ENCODE data around the gene PAF1.

The PAF1 gene

DNA sequence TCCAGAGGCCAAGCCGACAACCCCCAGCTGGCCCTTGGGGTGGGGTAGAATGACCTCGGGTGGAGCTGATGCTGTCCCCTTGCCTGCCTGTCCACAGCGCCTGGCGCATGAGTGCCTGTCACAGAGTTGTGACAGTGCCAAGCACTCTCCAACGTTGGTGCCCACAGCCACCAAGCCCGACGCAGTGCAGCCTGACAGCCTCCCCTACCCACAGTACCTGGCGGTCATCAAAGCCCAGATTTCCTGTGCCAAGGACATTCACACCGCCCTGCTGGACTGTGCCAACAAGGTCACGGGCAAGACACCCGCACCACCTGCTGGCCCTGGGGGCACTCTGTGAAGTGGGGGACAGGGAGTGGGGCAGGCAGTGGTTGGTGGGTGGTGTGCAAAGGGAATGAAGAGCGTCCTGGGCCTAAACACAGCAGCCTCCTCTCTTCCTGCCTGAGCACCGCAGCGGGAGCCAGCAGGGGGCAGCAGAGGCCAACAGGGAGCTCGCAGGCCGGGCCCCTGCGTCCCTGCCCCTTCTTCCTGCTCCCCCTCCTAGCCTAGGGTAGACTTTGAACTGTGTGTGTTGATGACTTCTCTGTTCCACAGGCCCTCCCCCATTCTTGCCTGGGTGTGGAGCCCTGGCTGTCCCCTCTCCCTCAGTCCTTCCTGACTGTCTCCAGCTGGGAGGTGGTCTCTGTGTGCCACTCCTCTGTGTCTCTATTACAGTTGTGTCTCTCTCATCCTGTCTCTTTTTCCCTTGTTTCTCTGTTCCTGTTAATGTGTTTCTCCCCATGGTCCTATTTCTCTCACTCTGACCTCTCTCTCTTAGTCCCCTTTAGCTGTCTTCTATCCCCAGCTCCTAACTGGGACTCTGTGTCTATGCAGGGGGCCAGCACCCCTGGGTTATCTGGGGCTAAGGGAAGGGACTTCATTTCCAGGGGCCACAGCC lies 6.7 kb upstream of the PAF1 start:
- peaks cover 12% of the 10 kb centered on the region for H3K4me1 ChIP-seq (ENCODE audit: insufficient read depth, low read length)
- H3K9me3 ChIP-seq (ENCODE audit: low read length), result no peaks in the 10 kb centered on the region
- H3K27me3 ChIP-seq (ENCODE audit: insufficient read depth, low read length), result no peaks in the 10 kb centered on the region
- H3K4me3 ChIP-seq (ENCODE audit: low read length), result no peak overlapping the region
- no peak overlapping the region for H2AFZ ChIP-seq (ENCODE audit: low read depth, low read length)
- peaks cover 14% of the 10 kb centered on the region for H3K36me3 ChIP-seq (ENCODE audit: insufficient read depth, low read length)

DNA sequence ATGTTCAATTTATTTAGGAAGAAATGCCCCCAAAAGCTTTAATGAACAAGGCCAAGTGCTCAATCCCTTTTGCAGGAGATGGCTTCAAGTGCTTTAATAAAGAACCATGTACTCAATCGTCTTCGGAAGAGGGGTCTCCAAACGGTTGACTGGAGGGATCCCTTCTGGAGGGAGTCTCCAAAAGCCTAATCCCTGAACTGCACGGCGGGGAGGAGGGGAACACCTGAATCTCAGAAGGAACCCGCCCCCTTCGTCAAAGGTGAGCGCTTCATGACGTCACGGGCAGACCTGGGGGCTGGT lies 505 bp downstream of the PAF1 start:
- Histone ChIP-seq H3K36me3 (ENCODE audit: insufficient read depth, low read length) (peaks cover 53% of the 10 kb centered on the region), H2AFZ (ENCODE audit: low read depth, low read length) (peak overlapping the region; percentile 16), H3K4me3 (ENCODE audit: low read length) (peak overlapping the region; percentile 77), H3K9me3 (ENCODE audit: low read length) (no peaks in the 10 kb centered on the region), H3K27me3 (ENCODE audit: insufficient read depth, low read length) (no peaks in the 10 kb centered on the region), H3K4me1 (ENCODE audit: insufficient read depth, low read length) (peaks cover 15% of the 10 kb centered on the region)

DNA sequence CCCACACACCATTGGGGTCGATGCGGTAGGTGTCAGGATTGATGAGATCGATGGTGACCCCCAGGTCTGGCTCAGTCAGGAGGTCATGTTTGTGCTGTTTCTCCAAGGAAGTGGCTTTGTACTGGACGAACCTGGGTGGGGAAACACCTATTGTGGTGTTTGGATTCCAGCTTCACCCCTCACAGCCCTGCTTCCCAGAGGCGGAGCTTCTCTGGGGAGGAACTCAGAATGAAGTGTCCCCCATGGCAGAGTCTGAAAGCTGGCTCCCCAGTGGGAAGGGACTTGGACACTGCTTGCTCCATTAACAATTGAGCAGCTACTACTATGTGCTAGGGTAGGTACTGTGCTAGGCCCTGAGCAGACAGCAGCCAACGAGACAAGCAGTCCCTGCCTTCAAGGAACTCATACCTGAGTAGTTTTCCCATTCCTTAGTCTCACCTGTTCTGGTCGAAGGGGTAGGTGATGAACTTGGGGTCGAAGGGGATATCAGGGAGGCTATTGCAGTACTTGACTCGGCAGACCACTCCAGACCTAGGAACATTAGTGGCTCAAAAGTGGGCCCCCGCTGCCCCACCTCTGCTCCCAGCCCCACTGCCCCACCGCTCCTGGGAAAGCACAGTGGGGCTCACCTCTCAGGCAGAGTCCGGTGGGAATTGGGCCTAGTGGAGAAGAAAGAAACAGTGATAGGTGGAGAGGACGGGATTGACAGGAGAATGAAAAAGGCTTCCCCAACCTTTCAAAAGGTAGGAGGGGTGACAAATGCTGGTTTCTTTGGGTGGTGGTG lies 1.1 kb downstream of the PAF1 start:
- Histone ChIP-seq H2AFZ (ENCODE audit: low read depth, low read length) (no peak overlapping the region), H3K4me1 (ENCODE audit: insufficient read depth, low read length) (peaks cover 15% of the 10 kb centered on the region), H3K4me3 (ENCODE audit: low read length) (peak overlapping the region; percentile 77), H3K27me3 (ENCODE audit: insufficient read depth, low read length) (no peaks in the 10 kb centered on the region), H3K9me3 (ENCODE audit: low read length) (no peaks in the 10 kb centered on the region), H3K36me3 (ENCODE audit: insufficient read depth, low read length) (peaks cover 57% of the 10 kb centered on the region)

DNA sequence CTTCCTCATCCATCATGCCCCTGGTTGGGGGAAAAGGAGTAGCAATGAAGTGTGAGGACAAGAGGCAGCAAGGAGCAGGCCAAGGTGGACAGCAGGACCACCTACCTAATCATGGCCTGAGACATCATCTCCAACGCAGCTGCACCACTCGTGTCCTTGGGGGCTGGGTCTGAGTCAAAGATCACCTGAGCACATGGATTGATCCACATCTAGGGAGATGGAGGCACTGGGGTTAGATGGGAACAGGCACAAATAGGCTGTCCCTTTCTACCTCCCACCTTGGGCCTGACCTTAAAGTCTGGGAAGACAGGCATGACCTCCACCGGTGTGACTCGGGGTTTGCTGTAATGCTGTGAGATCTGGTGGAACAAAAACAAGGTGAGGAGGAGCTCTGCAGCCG lies 2.2 kb downstream of the PAF1 start:
- Histone ChIP-seq H3K4me1 (ENCODE audit: insufficient read depth, low read length) (peaks cover 15% of the 10 kb centered on the region), H3K27me3 (ENCODE audit: insufficient read depth, low read length) (no peaks in the 10 kb centered on the region), H3K4me3 (ENCODE audit: low read length) (no peak overlapping the region), H2AFZ (ENCODE audit: low read depth, low read length) (no peak overlapping the region), H3K9me3 (ENCODE audit: low read length) (no peaks in the 10 kb centered on the region), H3K36me3 (ENCODE audit: insufficient read depth, low read length) (peaks cover 63% of the 10 kb centered on the region)

DNA sequence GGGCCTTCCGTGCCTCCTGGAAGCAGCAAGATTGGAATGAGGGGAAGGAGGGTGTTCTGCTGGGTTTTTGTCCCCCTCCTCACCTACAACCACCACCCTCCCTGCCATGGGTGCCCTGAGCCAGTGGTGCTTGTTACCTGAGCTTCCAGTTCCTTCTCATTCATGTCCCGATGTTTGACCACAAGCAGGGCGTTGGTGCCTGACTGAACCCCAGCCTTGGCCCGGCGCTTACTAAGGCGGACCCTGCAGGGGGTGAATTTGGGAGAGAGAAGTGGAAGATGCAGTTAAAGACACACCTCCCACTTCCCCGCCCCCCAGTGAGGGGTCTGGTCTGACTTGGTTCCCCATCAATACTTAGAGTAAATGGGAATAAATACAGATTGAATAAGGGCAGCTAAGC lies 4.3 kb downstream of the PAF1 start:
- H2AFZ ChIP-seq (ENCODE audit: low read depth, low read length), result no peak overlapping the region
- H3K36me3 ChIP-seq (ENCODE audit: insufficient read depth, low read length), result peaks cover 78% of the 10 kb centered on the region
- H3K4me3 ChIP-seq (ENCODE audit: low read length), result no peak overlapping the region
- peaks cover 9% of the 10 kb centered on the region for H3K4me1 ChIP-seq (ENCODE audit: insufficient read depth, low read length)
- H3K9me3 ChIP-seq (ENCODE audit: low read length), result no peaks in the 10 kb centered on the region
- H3K27me3 ChIP-seq (ENCODE audit: insufficient read depth, low read length), result no peaks in the 10 kb centered on the region

DNA sequence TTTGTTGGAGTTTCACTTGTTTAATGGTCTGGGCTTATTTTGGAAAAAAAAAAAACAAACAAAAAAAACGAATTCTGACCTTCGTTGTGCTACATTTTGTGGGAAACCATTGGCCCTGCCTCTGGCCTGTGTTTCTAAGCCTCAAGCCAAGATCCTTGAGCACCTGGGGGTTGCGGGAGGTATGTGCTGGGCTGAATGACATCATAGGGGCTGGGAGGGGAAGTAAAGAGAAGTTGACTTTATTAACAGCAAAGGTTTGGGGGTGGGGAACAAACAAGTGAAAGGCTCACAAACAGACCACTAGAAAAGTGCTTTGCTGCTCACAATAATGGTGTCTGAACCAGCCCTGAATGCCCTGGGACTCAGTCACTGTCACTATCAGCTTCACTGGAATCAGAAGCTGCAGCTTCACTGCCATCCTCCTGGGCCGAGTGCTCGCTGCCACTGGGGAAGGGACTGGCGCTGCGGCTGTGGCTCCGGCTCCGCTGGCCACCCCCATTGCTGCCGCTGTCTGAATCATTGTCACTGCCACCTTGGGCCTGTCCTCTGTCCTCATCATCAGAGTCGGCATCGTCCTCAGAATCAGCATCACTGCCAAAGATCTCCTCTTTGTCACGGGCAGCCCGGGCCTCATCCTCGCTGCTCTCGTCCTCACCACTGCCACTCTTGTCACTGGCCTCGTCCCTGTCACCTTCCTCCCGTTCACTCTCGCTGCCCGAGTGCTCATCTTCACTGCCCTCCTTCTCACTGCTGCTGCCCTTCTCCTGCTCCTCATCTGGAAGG lies 5.1 kb downstream of the PAF1 start:
- Histone ChIP-seq H2AFZ (ENCODE audit: low read depth, low read length) (no peak overlapping the region), H3K9me3 (ENCODE audit: low read length) (no peaks in the 10 kb centered on the region), H3K4me3 (ENCODE audit: low read length) (no peak overlapping the region), H3K4me1 (ENCODE audit: insufficient read depth, low read length) (peaks cover 9% of the 10 kb centered on the region), H3K27me3 (ENCODE audit: insufficient read depth, low read length) (no peaks in the 10 kb centered on the region), H3K36me3 (ENCODE audit: insufficient read depth, low read length) (peaks cover 86% of the 10 kb centered on the region)

DNA sequence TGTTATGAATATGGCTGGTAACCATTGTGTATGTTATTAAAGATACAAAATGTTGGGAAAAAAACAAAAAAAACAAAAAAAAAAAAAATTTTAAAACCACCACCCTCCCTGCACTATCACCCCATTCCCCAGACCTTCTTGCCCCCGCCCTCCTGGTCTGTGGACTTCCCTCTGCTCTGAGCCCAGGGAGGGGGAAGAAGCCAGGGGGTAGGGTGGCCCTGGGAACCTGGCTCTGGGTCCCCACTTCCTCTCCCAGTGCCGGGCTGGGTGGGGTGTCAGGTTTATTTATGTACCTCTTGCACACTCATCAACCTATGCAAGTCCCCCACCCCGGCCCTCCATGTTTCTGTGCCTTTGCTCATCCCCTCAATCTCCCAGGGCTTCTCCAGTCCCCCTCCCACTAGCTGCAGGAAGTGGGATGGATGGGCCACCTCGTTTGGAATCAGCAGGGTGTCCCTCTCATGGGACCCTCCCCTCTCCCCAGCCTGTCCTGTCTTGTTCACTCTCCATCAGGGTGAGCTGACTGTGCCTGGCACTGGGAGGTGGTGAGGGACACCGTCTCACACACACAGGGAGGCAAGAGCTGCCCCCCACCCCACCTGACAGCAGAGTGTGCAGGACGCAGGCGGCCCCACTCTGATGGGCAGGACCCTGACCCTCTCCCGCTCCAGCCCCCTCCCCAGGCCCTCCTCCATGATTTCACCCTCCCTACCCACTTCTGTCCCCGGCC lies 5.9 kb downstream of the PAF1 start:
- Histone ChIP-seq H3K9me3 (ENCODE audit: low read length) (no peaks in the 10 kb centered on the region), H3K27me3 (ENCODE audit: insufficient read depth, low read length) (no peaks in the 10 kb centered on the region), H3K4me3 (ENCODE audit: low read length) (no peak overlapping the region), H2AFZ (ENCODE audit: low read depth, low read length) (no peak overlapping the region), H3K36me3 (ENCODE audit: insufficient read depth, low read length) (peaks cover 94% of the 10 kb centered on the region), H3K4me1 (ENCODE audit: insufficient read depth, low read length) (peaks cover 6% of the 10 kb centered on the region)

DNA sequence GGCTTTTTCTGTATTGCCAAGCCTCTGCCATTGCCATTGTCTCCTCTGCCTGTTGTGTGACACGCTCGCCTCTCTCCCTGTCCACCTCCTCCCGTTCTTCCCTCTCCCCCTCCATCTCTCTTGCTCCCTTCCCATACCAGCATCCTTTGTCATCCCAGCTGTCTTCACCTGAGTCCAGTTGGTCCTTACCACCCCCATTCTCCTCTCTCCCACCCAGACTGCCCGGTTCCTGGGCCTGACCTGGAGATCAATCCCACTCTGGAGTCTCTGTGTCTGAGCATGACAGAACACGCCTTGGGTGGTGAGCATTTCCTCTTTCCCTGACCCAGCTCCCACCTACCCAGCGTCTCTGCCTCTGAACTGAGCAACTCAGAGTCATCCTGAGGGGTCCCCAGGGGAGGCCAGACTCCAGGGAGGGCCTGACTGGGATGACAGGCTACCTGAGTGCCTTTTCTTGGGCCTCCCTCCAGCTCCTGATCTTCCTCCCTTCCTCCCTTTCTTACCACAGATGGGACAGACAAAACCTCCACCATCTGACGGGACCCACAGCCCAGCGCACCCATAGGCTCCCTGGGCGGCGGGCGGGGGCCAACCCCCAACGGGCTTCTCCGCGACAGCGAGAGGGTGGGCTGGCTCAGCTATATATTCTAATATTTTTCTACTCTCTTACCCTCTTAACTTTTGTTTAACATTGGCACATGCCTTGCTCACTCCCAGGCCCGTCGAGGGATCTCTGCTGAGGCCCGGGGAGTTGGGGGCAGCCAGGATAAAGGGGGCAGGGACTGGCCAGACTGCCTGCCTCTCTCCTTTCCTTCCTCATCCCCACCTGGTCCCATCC lies 7.7 kb downstream of the PAF1 start:
- H3K9me3 ChIP-seq (ENCODE audit: low read length), result no peaks in the 10 kb centered on the region
- H3K4me1 ChIP-seq (ENCODE audit: insufficient read depth, low read length), result no peaks in the 10 kb centered on the region
- no peak overlapping the region for H2AFZ ChIP-seq (ENCODE audit: low read depth, low read length)
- H3K27me3 ChIP-seq (ENCODE audit: insufficient read depth, low read length), result no peaks in the 10 kb centered on the region
- H3K36me3 ChIP-seq (ENCODE audit: insufficient read depth, low read length), result peaks cover 94% of the 10 kb centered on the region
- H3K4me3 ChIP-seq (ENCODE audit: low read length), result no peak overlapping the region

DNA sequence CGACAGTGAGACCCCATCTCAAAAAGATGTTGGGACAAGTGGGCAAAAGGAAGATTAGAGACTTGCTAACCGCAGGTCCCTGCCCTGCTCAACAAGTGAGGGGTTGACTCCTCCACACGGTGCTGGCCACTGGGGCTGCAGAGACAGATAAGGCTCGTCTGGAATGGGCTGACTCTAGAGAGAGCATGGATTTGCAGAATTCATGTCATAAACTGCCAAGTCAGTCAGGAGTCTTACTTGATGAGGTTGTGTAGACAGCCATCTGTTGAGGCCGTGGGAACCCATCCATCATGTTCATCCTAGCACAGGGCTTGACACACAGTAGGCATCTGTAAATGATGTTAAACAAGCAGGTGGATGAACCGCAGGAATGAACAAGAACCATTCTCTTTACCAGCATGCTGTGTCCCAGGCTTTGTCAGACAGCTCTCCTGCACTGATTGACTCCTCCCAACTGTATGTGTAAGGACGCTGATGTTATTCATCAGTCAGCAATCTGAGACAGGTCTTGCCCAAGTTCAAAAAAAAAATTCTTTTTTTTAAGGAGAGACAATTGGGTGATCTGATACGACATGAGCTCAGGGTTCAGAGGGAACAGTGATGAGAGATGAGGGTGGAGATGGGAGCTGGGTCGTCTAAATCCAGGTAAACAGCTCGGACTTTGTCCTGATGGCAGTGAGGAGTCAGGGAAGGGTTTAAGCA lies 8.8 kb downstream of the PAF1 start:
- no peaks in the 10 kb centered on the region for H3K9me3 ChIP-seq (ENCODE audit: low read length)
- no peaks in the 10 kb centered on the region for H3K4me1 ChIP-seq (ENCODE audit: insufficient read depth, low read length)
- no peak overlapping the region for H2AFZ ChIP-seq (ENCODE audit: low read depth, low read length)
- H3K36me3 ChIP-seq (ENCODE audit: insufficient read depth, low read length), result peaks cover 94% of the 10 kb centered on the region
- no peak overlapping the region for H3K4me3 ChIP-seq (ENCODE audit: low read length)
- no peaks in the 10 kb centered on the region for H3K27me3 ChIP-seq (ENCODE audit: insufficient read depth, low read length)

DNA sequence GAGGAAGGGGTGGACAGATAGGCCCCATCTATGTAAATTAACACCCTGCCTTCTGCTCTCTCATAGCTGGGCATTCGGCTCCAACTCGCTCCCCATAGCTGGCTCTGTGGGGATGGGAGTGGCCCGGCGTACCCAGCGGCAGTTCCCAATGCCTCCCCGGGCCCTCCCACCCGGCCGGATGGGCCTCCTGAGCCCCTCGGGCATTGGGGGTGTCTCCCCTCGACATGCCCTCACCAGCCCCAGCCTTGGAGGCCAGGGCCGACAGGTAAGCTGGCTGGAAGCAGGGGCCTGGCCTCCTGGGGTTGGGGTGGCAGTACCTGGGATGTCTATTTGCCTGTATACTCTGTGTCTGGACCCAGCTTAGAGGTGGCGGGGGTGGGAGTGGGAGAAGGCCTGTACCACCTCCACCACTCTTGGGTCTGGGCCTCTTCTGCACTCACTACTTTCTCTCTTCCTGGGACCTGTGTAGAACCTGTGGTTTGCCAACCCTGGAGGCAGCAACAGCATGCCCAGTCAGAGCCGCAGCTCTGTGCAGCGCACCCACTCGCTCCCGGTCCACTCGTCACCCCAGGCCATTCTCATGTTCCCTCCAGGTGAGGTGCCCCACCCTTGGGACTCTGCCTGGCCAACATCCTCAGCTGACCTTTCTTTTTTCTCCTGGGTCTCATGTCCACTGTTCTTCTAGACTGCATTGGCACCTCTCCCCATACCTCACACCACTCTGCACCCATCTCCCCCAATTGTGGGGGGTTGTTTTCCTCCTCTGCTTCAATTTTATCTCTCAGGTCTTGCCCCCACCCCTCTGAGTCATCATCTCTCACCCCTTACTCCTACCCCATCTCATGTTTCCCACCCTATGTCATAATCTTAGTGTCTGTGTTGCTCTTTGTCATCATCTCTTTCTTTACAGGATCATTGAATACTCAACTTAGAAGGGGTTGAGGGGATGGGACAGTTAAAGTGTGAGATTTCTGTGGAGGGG lies 10.1 kb downstream of the PAF1 start:
- Histone ChIP-seq H3K36me3 (ENCODE audit: insufficient read depth, low read length) (peaks cover 94% of the 10 kb centered on the region), H3K4me3 (ENCODE audit: low read length) (no peak overlapping the region), H2AFZ (ENCODE audit: low read depth, low read length) (no peak overlapping the region), H3K4me1 (ENCODE audit: insufficient read depth, low read length) (no peaks in the 10 kb centered on the region), H3K27me3 (ENCODE audit: insufficient read depth, low read length) (no peaks in the 10 kb centered on the region), H3K9me3 (ENCODE audit: low read length) (no peaks in the 10 kb centered on the region)

Measured in neuron (in vitro differentiated cells).